GM18517 (cell line): Measurements from ENCODE around the gene AP3B1.

Experiments used
- ATAC-seq: cut with Tn5 transposase; IDR thresholded peaks from one replicate; pipeline ENCODE4 v1.9.1; 2021; ENCODE audit warnings: mild to moderate bottlenecking, moderate library complexity; ENCODE audit not compliant: unreplicated experiment

Gene AP3B1

DNA sequence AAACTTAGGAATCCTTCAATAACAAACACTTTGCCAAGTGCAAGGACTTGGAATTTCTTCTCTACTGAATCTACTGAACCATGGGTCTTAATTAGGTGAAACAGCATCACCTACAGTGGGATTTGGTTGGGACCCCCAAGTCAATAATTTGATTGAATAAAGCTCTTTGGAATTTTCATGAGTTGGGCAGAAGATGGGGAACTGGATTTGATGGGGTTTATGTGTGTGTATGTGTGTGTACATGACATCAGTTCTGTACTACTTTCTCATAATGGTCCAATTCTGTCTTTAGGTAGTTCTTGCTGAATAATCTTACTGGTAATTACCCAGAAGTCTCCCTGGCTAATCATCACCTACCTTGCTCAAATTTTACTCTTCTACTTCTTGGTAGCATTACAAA, 319.9 kb downstream of the AP3B1 start:
- no peak for ATAC-seq

DNA sequence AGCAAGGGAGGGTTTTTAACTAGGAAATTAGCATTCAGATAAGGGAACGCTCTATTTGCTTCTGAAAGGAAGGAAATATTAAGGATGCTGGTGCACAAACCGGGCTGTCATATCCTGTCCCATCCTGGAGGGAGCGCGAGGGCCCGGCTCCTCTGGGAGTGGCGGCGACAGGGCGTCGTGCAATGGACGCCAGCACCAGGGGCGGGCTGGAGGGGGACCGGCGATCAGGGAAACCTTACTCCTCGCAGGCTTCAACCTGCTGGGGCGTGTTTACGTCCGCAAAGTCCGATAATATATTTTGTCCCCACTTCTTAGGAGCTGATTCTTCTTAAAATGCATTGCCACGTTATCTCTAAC, 321.3 kb downstream of the AP3B1 start:
- ATAC-seq: no peak

DNA sequence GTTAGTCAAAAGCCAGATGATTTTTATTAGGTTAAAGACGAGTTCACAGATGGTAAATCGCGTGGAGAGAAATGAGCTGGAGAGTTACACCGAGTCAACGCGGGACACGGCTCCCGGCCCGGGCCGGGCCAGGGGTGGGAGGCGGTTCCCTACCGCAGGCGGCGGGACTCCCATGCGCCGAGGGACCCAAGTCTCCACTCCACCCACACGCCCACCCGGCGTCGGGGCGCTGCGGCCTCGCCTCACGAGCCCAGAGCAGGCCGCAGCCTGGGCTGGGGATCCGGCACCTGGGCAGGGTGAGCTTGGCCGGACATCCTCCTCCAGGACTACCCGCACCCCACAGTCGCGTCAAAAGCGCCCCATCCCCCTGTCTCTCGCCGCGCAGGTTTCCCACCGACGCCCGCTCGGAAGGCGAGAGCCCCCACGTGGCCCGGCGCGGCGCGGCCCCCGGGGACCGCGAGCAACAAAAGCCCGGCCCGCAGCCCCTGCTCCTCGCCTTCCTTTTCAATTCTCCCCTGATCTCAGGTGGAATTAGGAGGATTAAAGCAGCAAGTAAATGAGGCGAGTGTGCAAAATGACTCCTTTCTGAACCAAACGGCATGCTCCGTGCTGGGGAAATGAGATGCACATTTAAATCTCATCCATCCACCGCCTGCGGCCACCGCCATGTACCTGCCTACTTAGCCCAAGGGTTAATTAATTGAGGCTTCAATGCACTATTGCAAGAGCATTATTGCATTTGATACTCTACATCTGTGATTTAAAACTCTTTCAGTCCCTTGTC, 321.8 kb downstream of the AP3B1 start:
- no peak for ATAC-seq

DNA sequence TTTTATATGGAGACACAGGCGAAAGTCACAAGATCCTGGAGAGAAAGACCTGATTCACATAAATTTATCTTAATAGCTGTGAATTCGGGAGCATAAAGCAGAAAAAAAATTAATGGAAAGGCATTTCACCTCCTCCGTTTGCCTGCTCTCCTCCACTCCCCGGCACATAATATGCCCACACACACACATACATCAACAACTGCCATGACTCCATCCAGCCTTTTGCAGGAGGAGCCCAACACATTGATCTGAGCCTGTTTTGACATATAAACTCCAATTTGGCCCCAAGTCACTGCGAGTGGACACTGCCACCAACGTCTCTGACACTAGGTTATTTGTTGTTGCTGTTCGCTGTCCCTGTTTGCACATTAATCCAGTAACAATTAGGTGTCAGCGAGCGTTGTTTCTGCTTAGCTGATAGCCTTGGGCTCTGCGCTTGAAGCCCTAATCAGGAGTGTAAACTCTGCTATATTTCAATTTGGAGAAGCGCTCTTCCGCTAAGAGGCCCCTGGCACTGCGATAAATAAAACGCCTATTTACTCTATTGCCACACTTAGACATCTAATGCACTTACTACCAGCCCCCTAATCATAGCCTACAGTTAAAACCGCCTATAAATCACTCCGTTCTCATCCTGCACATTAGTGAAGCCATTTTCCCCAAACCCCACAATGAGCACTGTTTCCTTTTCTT, 322.6 kb downstream of the AP3B1 start:
- ATAC-seq: no peak

DNA sequence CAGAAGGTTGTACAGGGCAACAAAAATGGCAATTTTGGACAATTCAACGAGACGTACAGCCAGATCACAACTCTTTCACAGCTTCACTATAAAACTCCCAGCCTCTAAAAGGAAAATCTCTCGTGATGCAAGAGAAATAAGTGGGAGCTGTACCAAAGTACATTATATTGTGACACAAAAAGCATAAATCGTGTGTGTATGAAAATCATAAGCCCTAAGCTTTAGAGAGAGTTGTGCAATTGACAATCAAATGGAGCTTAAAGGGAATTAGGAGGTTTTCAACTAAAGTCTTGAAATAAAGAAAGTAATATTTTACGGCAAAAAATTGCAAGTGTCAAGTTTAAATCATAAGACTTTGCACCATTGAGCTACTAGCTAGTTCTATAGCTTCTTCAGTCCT, 323.6 kb downstream of the AP3B1 start:
- ATAC-seq: no peak

DNA sequence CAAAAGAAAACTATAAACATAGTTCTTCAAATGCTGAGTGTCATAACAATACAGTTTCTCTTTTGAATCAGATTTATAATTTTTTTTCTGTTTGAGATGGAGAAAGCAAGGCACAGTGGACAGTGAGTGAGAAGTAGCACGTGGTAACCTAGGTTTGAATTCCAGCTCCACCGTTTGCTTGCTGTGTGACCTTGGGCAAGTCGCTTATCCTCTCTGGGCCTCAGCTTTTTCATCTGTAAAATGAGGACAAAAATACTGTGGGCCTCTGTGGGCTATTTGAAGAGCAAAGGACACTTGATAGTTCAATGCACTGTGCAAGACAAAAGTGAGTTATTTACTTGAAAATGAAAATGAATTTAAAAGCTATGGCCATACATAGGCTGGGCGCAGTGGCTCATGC, 330.7 kb downstream of the AP3B1 start:
- no peak for ATAC-seq

DNA sequence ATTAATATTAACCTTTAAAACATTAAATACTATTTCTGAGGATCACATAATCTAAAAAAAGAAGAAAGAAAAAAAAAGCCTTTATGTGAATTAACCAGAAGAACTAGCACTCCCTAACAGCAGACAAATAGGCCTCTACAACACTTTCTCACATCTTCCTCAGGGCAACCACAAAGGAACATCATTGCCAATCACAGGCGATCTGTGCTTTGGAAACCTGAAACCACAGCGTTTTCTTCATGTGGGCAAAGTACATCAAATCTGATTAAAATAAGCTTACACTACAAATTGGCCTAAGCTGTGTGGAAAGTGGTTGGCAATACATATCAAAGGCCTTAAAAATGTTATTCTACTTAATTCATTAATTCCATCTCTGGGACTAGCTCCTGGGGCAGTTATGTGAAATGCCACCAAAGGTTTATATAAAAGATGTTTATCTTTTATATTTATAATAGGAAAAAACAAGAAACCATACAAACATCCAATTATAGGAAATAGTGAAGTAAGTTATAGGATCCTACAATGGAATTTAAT, 333.6 kb downstream of the AP3B1 start:
- no peak for ATAC-seq

DNA sequence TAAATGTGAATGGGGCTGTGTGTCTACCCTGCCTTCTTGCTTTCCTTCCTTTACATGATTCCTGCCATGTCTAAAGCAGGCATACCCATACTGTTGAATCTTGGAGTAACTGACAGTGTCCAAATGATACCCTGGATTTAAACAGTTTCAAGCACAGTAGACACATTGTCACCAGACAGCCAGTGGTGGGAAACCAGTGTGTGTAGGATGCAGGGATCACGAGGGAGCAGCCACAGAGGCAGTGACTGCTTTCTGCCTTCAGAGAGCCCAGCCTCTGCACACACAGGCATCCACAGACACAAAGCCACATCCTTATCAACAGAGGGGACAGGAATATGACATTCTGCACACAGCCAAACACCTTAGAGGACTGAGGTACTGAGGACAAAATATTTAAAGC, 334.2 kb downstream of the AP3B1 start:
- no peak for ATAC-seq

DNA sequence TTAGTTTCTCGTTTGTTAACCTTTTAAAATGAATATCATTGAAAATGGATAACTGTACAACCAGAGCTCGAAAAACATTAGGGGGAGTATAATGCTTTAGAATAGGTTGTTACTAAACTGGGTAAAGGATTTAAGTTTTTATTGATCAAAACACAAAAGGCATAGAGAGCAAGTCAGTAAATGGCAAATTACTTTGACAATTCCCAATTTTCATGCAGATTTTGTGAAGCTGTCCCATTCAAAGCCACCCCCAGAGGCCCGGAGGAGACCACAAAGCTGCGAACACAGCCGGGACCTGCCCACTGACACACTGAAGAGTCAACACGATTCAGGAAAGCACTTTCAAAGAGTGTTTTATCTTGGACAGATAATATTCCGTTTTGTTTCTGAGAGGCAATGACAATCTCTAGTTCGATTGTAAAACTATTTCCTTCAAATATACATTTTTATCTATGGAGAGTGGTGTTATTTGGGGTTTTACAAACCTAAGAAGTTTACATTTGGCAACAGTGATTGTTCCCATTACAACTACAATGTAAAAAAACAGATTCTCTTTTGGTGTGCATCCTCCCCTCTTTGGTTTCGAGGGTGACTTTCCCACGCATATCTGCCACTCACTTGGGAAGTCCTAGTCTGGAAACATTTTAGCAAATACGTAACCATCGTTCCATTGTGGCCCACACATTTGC, 335.7 kb downstream of the AP3B1 start:
- ATAC-seq: no peak

DNA sequence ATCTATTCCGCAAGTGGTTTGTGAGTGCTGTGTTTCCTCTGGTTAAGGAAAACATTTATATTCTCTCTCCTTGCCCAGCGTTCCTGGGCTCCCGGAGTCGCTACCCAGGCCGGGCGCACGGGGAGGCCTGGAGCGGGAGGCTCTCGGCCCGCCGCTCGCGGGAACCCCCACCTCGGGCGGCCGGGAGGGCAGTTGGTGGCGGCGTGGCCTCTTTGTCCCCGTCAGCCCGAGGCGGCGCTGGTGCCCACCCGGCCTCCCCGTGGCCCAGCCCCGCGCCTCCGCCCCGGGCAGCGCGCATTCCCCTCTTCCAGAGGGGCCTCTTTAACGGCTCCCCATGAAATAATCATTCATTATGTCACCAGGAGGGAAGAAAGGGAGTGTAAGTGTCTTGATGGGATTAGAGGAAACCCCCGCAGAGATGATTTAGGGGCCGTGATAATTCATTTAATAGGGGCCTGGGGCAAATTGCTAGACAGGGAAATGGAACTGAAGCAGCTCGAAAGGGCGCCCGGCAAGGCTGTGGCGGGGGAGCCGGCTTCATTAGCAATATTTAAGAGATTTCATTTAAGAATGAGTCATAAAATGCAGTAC, 336.5 kb downstream of the AP3B1 start:
- ATAC-seq: no peak

DNA sequence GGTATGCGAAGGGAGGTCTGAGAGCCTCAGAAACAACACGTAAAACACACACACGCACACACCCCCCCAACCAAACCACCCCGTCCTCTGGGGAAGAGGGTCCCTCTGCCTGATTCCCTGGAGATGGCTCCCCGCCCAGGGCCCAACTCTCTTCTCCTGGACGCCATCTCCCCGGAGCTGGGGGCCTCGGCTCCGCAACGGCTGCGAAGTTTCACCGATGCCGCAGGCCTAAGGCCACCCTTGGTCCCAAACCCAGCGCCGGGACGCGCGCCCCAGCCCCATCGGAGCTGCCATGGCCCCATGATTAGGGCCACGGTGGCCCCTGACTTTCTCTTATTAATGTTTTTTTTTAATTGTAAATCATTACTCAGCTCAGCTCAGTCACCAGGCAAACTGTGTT, 337.0 kb downstream of the AP3B1 start:
- no peak for ATAC-seq

DNA sequence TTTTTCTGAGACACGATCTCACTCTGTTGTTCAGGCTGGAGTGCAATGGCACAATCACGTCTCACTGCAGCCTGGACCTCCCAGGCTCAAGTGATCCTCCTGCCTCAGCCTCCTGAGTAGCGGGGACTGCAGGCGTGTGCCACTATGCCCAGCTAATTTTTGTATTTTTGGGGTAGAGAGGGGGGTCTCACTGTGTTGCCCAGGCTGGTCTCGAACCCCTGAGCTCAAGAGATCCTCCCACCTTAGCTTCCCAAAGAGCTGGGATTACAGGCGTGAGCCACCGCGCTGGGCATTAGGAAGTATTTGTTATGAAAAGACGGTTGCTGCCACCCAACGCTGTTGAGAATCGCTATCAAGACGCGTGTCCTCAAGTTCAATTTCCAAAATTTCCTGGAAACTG, 337.4 kb downstream of the AP3B1 start:
- ATAC-seq: no peak

DNA sequence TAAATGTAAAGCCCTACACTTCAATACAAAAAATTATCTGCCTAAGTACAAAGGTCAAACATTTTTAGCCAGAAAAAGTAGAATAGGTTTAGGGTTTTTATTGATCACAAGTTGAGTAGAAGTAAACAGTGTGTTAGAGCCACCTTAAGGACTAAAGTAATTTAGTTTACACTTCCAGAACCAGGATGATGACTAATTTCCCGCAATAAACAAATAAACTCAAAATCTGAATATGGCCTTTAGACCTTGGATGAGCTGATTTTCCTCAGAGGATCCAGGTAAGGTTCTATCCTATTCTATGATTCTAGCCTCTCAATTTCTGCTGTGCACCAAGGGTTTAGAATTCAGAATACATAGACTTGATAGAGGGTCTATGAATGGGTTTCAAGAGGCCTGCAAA, 338.9 kb downstream of the AP3B1 start:
- no peak for ATAC-seq

DNA sequence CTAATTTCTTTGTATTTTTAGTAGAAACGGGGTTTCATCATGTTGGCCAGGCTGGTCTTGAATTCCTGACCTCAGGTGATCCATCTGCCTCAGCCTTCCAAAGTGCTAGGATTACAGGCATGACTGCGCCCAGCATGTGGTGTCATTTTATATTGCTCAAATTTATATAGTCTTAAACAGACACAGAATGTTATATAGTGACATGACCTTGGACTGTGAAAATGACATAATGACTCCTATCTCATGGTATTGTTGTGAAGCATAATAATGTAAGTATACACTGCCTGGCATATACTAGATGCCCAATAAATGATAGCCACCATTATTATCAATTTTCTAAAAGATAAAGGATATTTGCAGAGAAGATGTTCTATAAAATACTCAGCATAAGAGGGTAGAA, 341.1 kb downstream of the AP3B1 start:
- no peak for ATAC-seq

DNA sequence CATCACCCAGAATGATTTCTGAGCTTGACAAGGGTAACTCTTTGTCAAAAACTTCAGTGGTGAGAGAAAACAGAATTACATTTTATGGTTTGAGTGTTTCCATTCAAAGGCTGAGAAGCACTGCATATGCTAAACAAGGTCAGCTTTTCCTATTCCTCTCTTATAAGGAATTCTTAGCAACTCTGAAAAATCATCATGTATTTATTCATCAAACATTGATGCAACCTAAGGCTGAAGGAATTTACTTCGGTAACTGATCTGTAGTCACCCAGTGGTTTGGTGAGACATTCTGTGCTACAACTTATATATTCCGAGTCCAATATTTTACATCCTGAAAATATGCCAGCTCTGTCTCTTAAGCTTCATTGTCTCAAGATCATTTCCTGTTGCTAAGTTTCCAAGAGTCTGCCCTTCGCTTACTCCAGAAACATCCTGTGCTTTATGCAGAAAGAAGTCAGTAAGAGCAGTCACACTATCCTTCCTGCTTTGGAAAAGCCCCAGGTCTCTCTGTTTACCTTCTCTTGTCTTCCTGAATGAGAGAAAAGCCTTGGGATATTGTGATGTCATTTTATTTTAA, 341.8 kb downstream of the AP3B1 start:
- ATAC-seq: no peak
